UCSD-AML1 (cell line): ENCODE data around the gene PTK7.
"Not testable (repeated sequence)": the region's sequence is repeated elsewhere in the genome, so short reads cannot be mapped to it uniquely, and the experiment has no call there.

Source experiments
- DNase-seq: peaks from one replicate; lab custom pipeline; 2025; ENCODE audit not compliant: unreplicated experiment; lab: John Stamatoyannopoulos, UW

Gene PTK7

GRCh38 chr6:43113431-43114260, 37.5 kb downstream of the PTK7 start:
- DNase-seq: no peak

- DNase-seq: no peak
Observed at GRCh38 chr6:43115365-43115764, 39.3 kb downstream of the PTK7 start.

- not testable (repeated sequence) for DNase-seq
Observed at GRCh38 chr6:43117466-43117865, 41.4 kb downstream of the PTK7 start.

- DNase-seq: no peak
Observed at GRCh38 chr6:43119482-43119881, 43.4 kb downstream of the PTK7 start.

- no peak for DNase-seq
Observed at GRCh38 chr6:43120101-43120763, 44.1 kb downstream of the PTK7 start.

GRCh38 chr6:43120944-43121913, 45.1 kb downstream of the PTK7 start:
- DNase-seq: no peak

- DNase-seq: no peak
Observed at GRCh38 chr6:43122146-43122545, 46.0 kb downstream of the PTK7 start.

GRCh38 chr6:43123461-43124314, 47.6 kb downstream of the PTK7 start:
- DNase-seq: no peak

- DNase-seq: no peak
Observed at GRCh38 chr6:43124481-43124880, 48.4 kb downstream of the PTK7 start.

GRCh38 chr6:43125119-43125518, 49.0 kb downstream of the PTK7 start:
- no peak for DNase-seq

GRCh38 chr6:43125555-43125954, 49.4 kb downstream of the PTK7 start:
- DNase-seq: no peak

- no peak for DNase-seq
Observed at GRCh38 chr6:43127180-43127579, 51.1 kb downstream of the PTK7 start.

- no peak for DNase-seq
Observed at GRCh38 chr6:43127877-43128276, 51.8 kb downstream of the PTK7 start.

- no peak for DNase-seq
Observed at GRCh38 chr6:43128926-43129325, 52.8 kb downstream of the PTK7 start.

GRCh38 chr6:43129434-43130194, 53.5 kb downstream of the PTK7 start:
- DNase-seq: peak; percentile 51

GRCh38 chr6:43130429-43130828, 54.3 kb downstream of the PTK7 start:
- no peak for DNase-seq

GRCh38 chr6:43131379-43131778, 55.3 kb downstream of the PTK7 start:
- not testable (repeated sequence) for DNase-seq

GRCh38 chr6:43138267-43138666, 62.2 kb downstream of the PTK7 start:
- no peak for DNase-seq

- DNase-seq: not testable (repeated sequence)
Observed at GRCh38 chr6:43139973-43140372, 63.9 kb downstream of the PTK7 start.

GRCh38 chr6:43141644-43142043, 65.5 kb downstream of the PTK7 start:
- DNase-seq: no peak
